SK-N-SH treated with all-trans-retinoic acid at 6 μM for 48 hours (cell line): ENCODE data around the gene TGM5.

Experiments used
- ATAC-seq: fragments of 200-7000 bp; cut with Tn5 transposase; 3 replicates; pipeline ENCODE4 v1.9.1; 2020; ENCODE audit warnings: mild to moderate bottlenecking, moderate library complexity
- ARNTL ChIP-seq: fragments of 450-650 bp; formaldehyde crosslinking; IDR thresholded peaks from 2 replicates; pipeline ENCODE4 v1.5.0; 2020; ENCODE audit warnings: low read depth, mild to moderate bottlenecking, moderate library complexity, borderline replicate concordance
- BACH2 ChIP-seq: fragments of 250-450 bp; sonication (Bioruptor Pico); IDR thresholded peaks from 2 replicates; pipeline ENCODE4 v1.9.0; 2021; ENCODE audit warnings: mild to moderate bottlenecking, borderline replicate concordance
- CSDC2 ChIP-seq: fragments of 250-450 bp; sonication (Bioruptor Pico); IDR thresholded peaks from 2 replicates; pipeline ENCODE4 v1.5.0; 2020; ENCODE audit warnings: mild to moderate bottlenecking, moderate library complexity
- GLIS3 ChIP-seq: fragments of 250-450 bp; sonication (Bioruptor Pico); IDR thresholded peaks from 2 replicates; pipeline ENCODE4 v1.5.0; 2020; ENCODE audit warnings: mild to moderate bottlenecking, moderate library complexity
- ISL1 ChIP-seq: fragments of 250-450 bp; sonication (Bioruptor Pico); IDR thresholded peaks from 2 replicates; pipeline ENCODE4 v2.1.2; 2022; ENCODE audit warnings: mild to moderate bottlenecking, moderate library complexity
- OSR1 ChIP-seq: fragments of 250-450 bp; sonication (Bioruptor Pico); IDR thresholded peaks from 2 replicates; pipeline ENCODE4 v1.8.0; 2022; ENCODE audit warnings: moderate library complexity, mild to moderate bottlenecking, inconsistent platforms
- PPARA ChIP-seq: fragments of 250-450 bp; sonication (Bioruptor Pico); IDR thresholded peaks from 2 replicates; pipeline ENCODE4 v1.5.0; 2020; ENCODE audit warnings: mild to moderate bottlenecking, borderline replicate concordance
- RARB ChIP-seq: fragments of 250-450 bp; sonication (Bioruptor Pico); IDR thresholded peaks from 2 replicates; pipeline ENCODE4 v1.8.0; 2021; ENCODE audit warnings: mild to moderate bottlenecking, moderate library complexity
- SNAI2 ChIP-seq: fragments of 250-450 bp; sonication (Bioruptor Pico); IDR thresholded peaks from 2 replicates; pipeline ENCODE4 v1.5.0; 2020; ENCODE audit warnings: mild to moderate bottlenecking, moderate library complexity
- TCF4 ChIP-seq: fragments of 250-450 bp; sonication (Bioruptor Pico); IDR thresholded peaks from 2 replicates; pipeline ENCODE4 v1.8.0; 2021; ENCODE audit warnings: mild to moderate bottlenecking, moderate library complexity, borderline replicate concordance
- ZC3H10 ChIP-seq: fragments of 250-450 bp; sonication (Bioruptor Pico); IDR thresholded peaks from 2 replicates; pipeline ENCODE4 v1.5.1; 2021; ENCODE audit warnings: mild to moderate bottlenecking, moderate library complexity
- ZFP3 ChIP-seq: fragments of 250-450 bp; sonication (Bioruptor Pico); IDR thresholded peaks from 2 replicates; pipeline ENCODE4 v1.5.0; 2020; ENCODE audit warnings: mild to moderate bottlenecking, moderate library complexity
- ZFP30 ChIP-seq: fragments of 450-650 bp; formaldehyde crosslinking; IDR thresholded peaks from 2 replicates; pipeline ENCODE4 v1.5.0; 2022; ENCODE audit warnings: mild to moderate bottlenecking, moderate library complexity
- ZNF70 ChIP-seq: fragments of 450-650 bp; formaldehyde crosslinking; IDR thresholded peaks from 2 replicates; pipeline ENCODE4 v1.5.0; 2020; ENCODE audit warnings: mild to moderate bottlenecking, moderate library complexity
- ZNF8 ChIP-seq: fragments of 450-650 bp; formaldehyde crosslinking; IDR thresholded peaks from 2 replicates; pipeline ENCODE4 v1.5.0; 2020; ENCODE audit warnings: mild to moderate bottlenecking, moderate library complexity
- TF ChIP-seq, protein P1 (sequence below): fragments of 250-450 bp; sonication (Bioruptor Pico); IDR thresholded peaks from 2 replicates; pipeline ENCODE4 v1.5.1; 2021; ENCODE audit warnings: mild to moderate bottlenecking, moderate library complexity
- TF ChIP-seq, protein P2 (sequence below): fragments of 250-450 bp; sonication (Bioruptor Pico); IDR thresholded peaks from 2 replicates; pipeline ENCODE4 v1.5.1; 2020; ENCODE audit warnings: low read depth, mild to moderate bottlenecking, moderate library complexity
- TF ChIP-seq, protein P3 (sequence below): fragments of 250-450 bp; sonication (Bioruptor Pico); IDR thresholded peaks from 2 replicates; pipeline ENCODE4 v1.8.0; 2020; ENCODE audit warnings: mild to moderate bottlenecking, moderate library complexity, borderline replicate concordance
- TF ChIP-seq, protein P4 (sequence below): fragments of 250-450 bp; sonication (Bioruptor Pico); IDR thresholded peaks from 2 replicates; pipeline ENCODE4 v1.8.0; 2021; ENCODE audit warnings: low read depth, mild to moderate bottlenecking, moderate library complexity, borderline replicate concordance
- TF ChIP-seq, protein P5 (sequence below): fragments of 250-450 bp; sonication (Bioruptor Pico); IDR thresholded peaks from 2 replicates; pipeline ENCODE4 v1.5.0; 2020; ENCODE audit warnings: mild to moderate bottlenecking, moderate library complexity

TGM5 gene

DNA sequence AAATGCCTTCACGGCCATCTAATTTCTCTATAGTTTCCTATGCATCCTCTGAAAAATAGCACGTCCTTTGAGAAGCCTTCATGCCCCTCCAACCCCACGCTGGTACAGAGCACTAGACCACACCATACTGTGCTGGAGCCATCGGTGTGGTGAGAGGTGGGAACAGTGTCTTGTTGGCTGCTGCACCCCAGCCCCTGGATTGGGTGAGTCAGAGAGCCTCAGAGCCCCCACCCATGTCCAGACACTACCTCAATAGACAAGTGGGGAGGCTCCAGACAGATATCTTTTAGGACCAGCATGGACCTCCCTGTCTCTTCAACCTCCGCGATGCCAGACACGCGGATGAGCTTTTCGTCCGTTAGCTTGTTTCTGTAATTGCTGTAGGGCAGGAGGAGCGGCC, 12.1 kb upstream of the TGM5 start:
- TF ChIP-seq, protein P1, sequence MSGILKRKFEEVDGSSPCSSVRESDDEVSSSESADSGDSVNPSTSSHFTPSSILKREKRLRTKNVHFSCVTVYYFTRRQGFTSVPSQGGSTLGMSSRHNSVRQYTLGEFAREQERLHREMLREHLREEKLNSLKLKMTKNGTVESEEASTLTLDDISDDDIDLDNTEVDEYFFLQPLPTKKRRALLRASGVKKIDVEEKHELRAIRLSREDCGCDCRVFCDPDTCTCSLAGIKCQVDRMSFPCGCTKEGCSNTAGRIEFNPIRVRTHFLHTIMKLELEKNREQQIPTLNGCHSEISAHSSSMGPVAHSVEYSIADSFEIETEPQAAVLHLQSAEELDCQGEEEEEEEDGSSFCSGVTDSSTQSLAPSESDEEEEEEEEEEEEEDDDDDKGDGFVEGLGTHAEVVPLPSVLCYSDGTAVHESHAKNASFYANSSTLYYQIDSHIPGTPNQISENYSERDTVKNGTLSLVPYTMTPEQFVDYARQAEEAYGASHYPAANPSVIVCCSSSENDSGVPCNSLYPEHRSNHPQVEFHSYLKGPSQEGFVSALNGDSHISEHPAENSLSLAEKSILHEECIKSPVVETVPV (CRISPR knock-in tag), result no peak
- TF ChIP-seq ZFP3 (CRISPR knock-in tag) (no peak), ZC3H10 (CRISPR knock-in tag) (no peak), BACH2 (no peak), ZNF70 (no peak), SNAI2 (no peak), PPARA (no peak)
- TF ChIP-seq, protein P2, sequence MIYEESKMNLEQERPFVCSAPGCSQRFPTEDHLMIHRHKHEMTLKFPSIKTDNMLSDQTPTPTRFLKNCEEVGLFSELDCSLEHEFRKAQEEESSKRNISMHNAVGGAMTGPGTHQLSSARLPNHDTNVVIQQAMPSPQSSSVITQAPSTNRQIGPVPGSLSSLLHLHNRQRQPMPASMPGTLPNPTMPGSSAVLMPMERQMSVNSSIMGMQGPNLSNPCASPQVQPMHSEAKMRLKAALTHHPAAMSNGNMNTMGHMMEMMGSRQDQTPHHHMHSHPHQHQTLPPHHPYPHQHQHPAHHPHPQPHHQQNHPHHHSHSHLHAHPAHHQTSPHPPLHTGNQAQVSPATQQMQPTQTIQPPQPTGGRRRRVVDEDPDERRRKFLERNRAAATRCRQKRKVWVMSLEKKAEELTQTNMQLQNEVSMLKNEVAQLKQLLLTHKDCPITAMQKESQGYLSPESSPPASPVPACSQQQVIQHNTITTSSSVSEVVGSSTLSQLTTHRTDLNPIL, result no peak
- TF ChIP-seq, protein P3, sequence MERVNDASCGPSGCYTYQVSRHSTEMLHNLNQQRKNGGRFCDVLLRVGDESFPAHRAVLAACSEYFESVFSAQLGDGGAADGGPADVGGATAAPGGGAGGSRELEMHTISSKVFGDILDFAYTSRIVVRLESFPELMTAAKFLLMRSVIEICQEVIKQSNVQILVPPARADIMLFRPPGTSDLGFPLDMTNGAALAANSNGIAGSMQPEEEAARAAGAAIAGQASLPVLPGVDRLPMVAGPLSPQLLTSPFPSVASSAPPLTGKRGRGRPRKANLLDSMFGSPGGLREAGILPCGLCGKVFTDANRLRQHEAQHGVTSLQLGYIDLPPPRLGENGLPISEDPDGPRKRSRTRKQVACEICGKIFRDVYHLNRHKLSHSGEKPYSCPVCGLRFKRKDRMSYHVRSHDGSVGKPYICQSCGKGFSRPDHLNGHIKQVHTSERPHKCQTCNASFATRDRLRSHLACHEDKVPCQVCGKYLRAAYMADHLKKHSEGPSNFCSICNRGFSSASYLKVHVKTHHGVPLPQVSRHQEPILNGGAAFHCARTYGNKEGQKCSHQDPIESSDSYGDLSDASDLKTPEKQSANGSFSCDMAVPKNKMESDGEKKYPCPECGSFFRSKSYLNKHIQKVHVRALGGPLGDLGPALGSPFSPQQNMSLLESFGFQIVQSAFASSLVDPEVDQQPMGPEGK (CRISPR knock-in tag), result no peak
- ATAC-seq, result no peak

DNA sequence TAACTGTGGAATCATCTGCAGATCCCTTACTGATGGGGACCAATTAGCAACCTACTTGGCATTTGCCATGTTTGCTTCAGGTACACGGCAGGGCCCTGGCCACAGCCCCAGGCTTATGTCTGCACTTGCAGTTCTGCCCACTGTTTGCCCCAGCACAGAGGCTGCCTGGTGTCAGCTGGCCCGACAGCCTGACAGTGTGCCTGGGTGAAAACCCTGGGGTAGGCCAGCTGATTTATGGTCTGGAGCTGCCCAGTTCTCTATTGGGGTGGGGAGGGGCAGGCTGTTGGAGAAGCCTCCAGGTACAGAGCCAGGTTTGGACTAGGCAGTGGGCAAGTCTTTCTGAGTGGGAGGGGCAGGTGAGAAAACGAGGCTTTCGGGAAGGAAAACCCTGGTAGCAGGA, 11.2 kb upstream of the TGM5 start:
- TF ChIP-seq ARNTL (CRISPR knock-in tag), result no peak
- no peak for TF ChIP-seq TCF4 (CRISPR knock-in tag)
- no peak for TF ChIP-seq ISL1 (CRISPR knock-in tag)
- no peak for TF ChIP-seq BACH2
- TF ChIP-seq, protein P3 (CRISPR knock-in tag), result no peak
- no peak for ATAC-seq

DNA sequence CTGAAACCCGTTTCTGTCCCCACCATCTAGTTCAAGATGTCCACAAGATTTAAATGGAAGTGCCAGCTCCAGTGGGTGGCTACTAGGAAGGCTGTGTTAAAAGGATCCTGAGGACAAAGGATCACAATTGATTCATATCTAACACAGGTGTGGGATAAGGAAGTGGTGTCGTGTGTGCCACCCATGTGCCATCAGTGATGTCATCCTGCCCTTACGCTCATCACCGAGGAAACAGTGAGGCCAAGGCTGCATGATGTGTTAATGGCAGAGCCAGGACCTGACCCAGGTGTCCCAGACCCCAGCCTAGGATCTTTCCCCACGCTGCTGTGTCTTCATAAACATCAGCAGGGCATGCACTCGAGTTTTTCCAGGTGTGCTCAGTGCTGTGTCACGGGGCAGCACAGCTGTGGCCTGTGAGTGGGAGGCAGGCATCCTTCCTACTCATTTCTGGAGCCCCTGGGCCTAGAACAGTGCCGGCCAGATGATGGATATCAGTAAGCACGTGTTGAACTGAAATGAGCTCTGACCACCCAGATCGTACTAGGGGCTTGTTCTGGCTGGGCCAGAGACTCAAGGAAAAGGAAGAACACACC, 10.6 kb upstream of the TGM5 start:
- ATAC-seq, result no peak
- TF ChIP-seq ZFP30 (CRISPR knock-in tag) (no peak), CSDC2 (CRISPR knock-in tag) (no peak), ZNF70 (no peak), GLIS3 (CRISPR knock-in tag) (no peak), SNAI2 (no peak), ZC3H10 (CRISPR knock-in tag) (no peak), ISL1 (CRISPR knock-in tag) (no peak), ZNF8 (CRISPR knock-in tag) (no peak), RARB (CRISPR knock-in tag) (no peak), OSR1 (no peak), ZFP3 (CRISPR knock-in tag) (no peak), TCF4 (CRISPR knock-in tag) (no peak)
- TF ChIP-seq, protein P4, sequence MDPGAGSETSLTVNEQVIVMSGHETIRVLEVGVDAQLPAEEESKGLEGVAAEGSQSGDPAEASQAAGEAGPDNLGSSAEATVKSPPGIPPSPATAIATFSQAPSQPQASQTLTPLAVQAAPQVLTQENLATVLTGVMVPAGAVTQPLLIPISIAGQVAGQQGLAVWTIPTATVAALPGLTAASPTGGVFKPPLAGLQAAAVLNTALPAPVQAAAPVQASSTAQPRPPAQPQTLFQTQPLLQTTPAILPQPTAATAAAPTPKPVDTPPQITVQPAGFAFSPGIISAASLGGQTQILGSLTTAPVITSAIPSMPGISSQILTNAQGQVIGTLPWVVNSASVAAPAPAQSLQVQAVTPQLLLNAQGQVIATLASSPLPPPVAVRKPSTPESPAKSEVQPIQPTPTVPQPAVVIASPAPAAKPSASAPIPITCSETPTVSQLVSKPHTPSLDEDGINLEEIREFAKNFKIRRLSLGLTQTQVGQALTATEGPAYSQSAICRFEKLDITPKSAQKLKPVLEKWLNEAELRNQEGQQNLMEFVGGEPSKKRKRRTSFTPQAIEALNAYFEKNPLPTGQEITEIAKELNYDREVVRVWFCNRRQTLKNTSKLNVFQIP, result no peak
- TF ChIP-seq, protein P5, sequence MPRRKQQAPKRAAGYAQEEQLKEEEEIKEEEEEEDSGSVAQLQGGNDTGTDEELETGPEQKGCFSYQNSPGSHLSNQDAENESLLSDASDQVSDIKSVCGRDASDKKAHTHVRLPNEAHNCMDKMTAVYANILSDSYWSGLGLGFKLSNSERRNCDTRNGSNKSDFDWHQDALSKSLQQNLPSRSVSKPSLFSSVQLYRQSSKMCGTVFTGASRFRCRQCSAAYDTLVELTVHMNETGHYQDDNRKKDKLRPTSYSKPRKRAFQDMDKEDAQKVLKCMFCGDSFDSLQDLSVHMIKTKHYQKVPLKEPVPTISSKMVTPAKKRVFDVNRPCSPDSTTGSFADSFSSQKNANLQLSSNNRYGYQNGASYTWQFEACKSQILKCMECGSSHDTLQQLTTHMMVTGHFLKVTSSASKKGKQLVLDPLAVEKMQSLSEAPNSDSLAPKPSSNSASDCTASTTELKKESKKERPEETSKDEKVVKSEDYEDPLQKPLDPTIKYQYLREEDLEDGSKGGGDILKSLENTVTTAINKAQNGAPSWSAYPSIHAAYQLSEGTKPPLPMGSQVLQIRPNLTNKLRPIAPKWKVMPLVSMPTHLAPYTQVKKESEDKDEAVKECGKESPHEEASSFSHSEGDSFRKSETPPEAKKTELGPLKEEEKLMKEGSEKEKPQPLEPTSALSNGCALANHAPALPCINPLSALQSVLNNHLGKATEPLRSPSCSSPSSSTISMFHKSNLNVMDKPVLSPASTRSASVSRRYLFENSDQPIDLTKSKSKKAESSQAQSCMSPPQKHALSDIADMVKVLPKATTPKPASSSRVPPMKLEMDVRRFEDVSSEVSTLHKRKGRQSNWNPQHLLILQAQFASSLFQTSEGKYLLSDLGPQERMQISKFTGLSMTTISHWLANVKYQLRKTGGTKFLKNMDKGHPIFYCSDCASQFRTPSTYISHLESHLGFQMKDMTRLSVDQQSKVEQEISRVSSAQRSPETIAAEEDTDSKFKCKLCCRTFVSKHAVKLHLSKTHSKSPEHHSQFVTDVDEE (CRISPR knock-in tag), result no peak
